ENCODE measurements around the gene PANX3. TPM values are rescaled to one million over a fixed set of nuclear protein-coding genes. Genes with fewer than 3 reads are reported as not detected.

Gene PANX3
- total and polyA plus RNA-seq, 4 donors: 0.11 TPM; not detected in 3

DNA sequence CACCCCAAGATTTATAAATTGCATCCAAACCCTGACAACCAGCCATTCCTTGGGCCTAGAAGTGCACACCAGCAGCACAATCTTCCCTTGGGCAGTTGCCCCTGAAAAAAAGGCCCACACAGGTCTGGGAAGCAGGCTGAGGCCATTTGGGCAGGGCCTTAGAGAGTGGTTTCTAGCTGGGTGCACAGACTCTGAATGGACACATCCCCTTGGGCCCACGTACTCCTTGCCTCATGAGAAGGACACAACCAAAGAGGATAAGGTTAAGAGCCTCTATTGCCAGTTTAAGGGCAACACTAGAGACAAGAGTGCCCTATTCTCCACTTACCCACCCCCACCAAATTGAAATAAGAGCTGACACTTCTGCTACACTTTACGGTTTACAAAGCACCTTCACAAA lies 933 bp upstream of the PANX3 start:
- Histone ChIP-seq H3K4me1 (ENCODE audit: control insufficient read depth, insufficient read depth, low read length) (no peaks in the 10 kb centered on the region), H3K9me3 (ENCODE audit: control insufficient read depth, insufficient read depth, low read length) (no peaks in the 10 kb centered on the region), H3K27me3 (ENCODE audit: control insufficient read depth, insufficient read depth, low read length) (no peaks in the 10 kb centered on the region), H3K36me3 (ENCODE audit: control insufficient read depth, insufficient read depth, low read length) (no peaks in the 10 kb centered on the region), H3K4me3 (ENCODE audit: low read depth, low read length) (no peak overlapping the region), H3K27ac (ENCODE audit: low read depth, low read length) (no peak overlapping the region)
- no peak for DNase-seq (ENCODE audit: low read depth in 4 of 6, low spot score in 6 of 6)
- 78% methylated on average over 1 of the region's 2 CpGs for WGBS (ENCODE audit: insufficient coverage)

- H3K4me1 ChIP-seq (ENCODE audit: control insufficient read depth, insufficient read depth, low read length): no peaks in the 10 kb centered on the region
- no peaks in the 10 kb centered on the region for H3K9me3 ChIP-seq (ENCODE audit: control insufficient read depth, insufficient read depth, low read length)
- H3K36me3 ChIP-seq (ENCODE audit: control insufficient read depth, insufficient read depth, low read length): no peaks in the 10 kb centered on the region
- WGBS (ENCODE audit: insufficient coverage): 67% methylated on average over 1 of the region's 3 CpGs
- DNase-seq (ENCODE audit: low read depth in 4 of 6, low spot score in 6 of 6): no peak
- no peak overlapping the region for H3K4me3 ChIP-seq (ENCODE audit: low read depth, low read length)
- H3K27ac ChIP-seq (ENCODE audit: low read depth, low read length): no peak overlapping the region
- H3K27me3 ChIP-seq (ENCODE audit: control insufficient read depth, insufficient read depth, low read length): no peaks in the 10 kb centered on the region
Observed at GRCh38 chr11:124612045-124612444, 817 bp downstream of the PANX3 start.

DNA sequence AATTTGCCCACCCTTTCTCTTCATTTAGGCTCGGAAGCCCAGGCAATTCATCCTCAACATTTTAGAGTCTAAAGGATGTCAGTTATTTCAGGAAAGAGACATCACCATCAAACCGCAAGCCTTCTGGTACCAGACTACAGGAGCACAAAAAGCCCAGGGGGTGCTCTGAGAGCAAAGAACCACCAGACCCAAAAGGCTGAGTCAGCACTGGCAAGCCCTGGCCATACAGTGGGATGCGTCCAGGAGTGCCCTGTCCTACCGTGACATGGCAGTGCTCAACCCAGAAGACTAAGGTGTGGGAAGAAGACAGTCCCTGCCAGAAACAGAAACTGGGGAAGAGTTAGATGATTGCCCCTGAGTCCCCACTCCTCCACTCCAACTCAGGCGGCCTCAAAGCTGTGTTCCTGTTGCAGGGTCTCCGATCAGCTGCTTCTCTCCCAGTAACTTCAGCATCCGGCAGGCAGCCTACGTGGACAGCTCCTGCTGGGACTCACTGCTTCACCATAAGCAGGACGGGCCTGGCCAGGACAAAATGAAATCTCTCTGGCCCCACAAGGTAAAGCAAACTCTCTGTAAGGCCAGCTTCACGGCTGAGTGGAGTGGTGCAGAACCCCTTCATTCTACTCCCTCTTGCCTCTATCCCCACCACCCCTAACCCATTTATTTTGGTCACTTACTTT lies 1.5 kb downstream of the PANX3 start:
- Histone ChIP-seq H3K27me3 (ENCODE audit: control insufficient read depth, insufficient read depth, low read length) (peaks cover 3% of the 10 kb centered on the region), H3K9me3 (ENCODE audit: control insufficient read depth, insufficient read depth, low read length) (no peaks in the 10 kb centered on the region), H3K27ac (ENCODE audit: low read depth, low read length) (no peak overlapping the region), H3K4me1 (ENCODE audit: control insufficient read depth, insufficient read depth, low read length) (no peaks in the 10 kb centered on the region), H3K4me3 (ENCODE audit: low read depth, low read length) (no peak overlapping the region), H3K36me3 (ENCODE audit: control insufficient read depth, insufficient read depth, low read length) (no peaks in the 10 kb centered on the region)
- WGBS (ENCODE audit: insufficient coverage): 67% methylated on average over 9 of the region's 10 CpGs
- no peak for DNase-seq (ENCODE audit: low read depth in 4 of 6, low spot score in 6 of 6)

- Histone ChIP-seq H3K9me3 (ENCODE audit: control insufficient read depth, insufficient read depth, low read length) (no peaks in the 10 kb centered on the region), H3K4me1 (ENCODE audit: control insufficient read depth, insufficient read depth, low read length) (no peaks in the 10 kb centered on the region), H3K4me3 (ENCODE audit: low read depth, low read length) (no peak overlapping the region), H3K36me3 (ENCODE audit: control insufficient read depth, insufficient read depth, low read length) (no peaks in the 10 kb centered on the region), H3K27ac (ENCODE audit: low read depth, low read length) (no peak overlapping the region), H3K27me3 (ENCODE audit: control insufficient read depth, insufficient read depth, low read length) (peaks cover 3% of the 10 kb centered on the region)
- no peak for DNase-seq (ENCODE audit: low read depth in 4 of 6, low spot score in 6 of 6)
- whole genome bisulfite sequencing (ENCODE audit: insufficient coverage): 92% methylated on average over 3 of the region's 5 CpGs
Observed at GRCh38 chr11:124618863-124619262, 7.6 kb downstream of the PANX3 start.

DNA sequence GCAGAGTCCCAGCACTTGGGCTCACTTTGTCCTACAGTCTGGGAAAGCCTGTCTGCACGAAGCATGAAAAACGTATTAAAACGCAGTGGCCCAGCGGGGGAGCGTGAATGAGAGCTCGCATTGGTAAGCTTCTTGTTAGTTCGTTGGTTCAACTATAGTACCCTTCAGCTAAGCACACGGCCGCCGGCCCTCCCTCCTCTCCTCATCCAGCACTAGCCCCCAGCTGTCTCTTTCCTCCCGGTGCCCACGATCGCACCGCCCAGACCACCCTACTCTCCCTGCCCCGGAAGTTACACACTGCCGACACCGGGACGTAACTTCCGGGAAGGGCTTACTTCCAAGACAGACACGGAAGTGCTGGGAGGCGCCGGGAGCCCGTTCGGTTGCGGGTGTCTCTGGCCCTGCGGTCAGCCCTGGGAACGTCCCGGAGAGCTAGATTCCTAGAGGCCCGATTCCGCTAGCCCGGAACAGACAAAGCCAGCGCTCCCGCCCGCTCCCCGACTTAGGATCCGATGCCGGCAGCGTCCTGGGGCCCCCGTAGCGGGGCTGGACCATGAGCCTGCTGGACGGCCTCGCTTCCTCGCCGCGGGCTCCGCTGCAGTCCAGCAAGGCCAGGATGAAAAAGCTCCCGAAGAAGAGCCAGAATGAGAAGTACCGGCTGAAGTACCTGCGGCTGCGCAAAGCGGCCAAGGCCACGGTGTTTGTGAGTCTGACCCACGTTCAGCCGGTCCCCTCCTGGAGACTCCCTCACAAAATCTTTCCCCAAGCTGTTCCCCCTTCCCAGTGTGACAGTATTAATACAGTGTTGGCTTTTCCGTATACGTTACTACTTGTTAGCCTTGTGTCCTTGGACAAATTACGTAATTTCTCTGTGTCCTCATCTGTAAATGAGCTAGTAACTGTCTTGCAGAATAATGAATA lies 11.6 kb downstream of the PANX3 start, which contains the start of gene TBRG1:
TBRG1 (plus strand) TSS at position 334 of the 921 bp plus-strand sequence; CDS start at position 554, 220 bp downstream.
- WGBS (ENCODE audit: insufficient coverage): 0% methylated on average over 53 of the region's 57 CpGs
- no peaks in the 10 kb centered on the region for H3K9me3 ChIP-seq (ENCODE audit: control insufficient read depth, insufficient read depth, low read length)
- H3K27me3 ChIP-seq (ENCODE audit: control insufficient read depth, insufficient read depth, low read length): no peaks in the 10 kb centered on the region
- no peaks in the 10 kb centered on the region for H3K4me1 ChIP-seq (ENCODE audit: control insufficient read depth, insufficient read depth, low read length)
- DNase-seq (ENCODE audit: low read depth in 4 of 6, low spot score in 6 of 6): peak; percentile 85 to 99 (median 93)
- peaks cover 6% of the 10 kb centered on the region for H3K36me3 ChIP-seq (ENCODE audit: control insufficient read depth, insufficient read depth, low read length)
- H3K4me3 ChIP-seq (ENCODE audit: low read depth, low read length): peak within 1 kb of the TSS; percentile 92
- peak within 1 kb of the TSS; percentile 93 for H3K27ac ChIP-seq (ENCODE audit: low read depth, low read length)

- H3K9me3 ChIP-seq (ENCODE audit: control insufficient read depth, insufficient read depth, low read length): no peaks in the 10 kb centered on the region
- H3K4me3 ChIP-seq (ENCODE audit: low read depth, low read length): peak overlapping the region; percentile 92
- no CpG with 5 or more reads among the region's 4 CpGs for WGBS (ENCODE audit: insufficient coverage)
- no peaks in the 10 kb centered on the region for H3K4me1 ChIP-seq (ENCODE audit: control insufficient read depth, insufficient read depth, low read length)
- H3K27me3 ChIP-seq (ENCODE audit: control insufficient read depth, insufficient read depth, low read length): no peaks in the 10 kb centered on the region
- H3K27ac ChIP-seq (ENCODE audit: low read depth, low read length): no peak overlapping the region
- no peak for DNase-seq (ENCODE audit: low read depth in 4 of 6, low spot score in 6 of 6)
- peaks cover 6% of the 10 kb centered on the region for H3K36me3 ChIP-seq (ENCODE audit: control insufficient read depth, insufficient read depth, low read length)
Observed at GRCh38 chr11:124623861-124624525, 12.8 kb downstream of the PANX3 start.

DNA sequence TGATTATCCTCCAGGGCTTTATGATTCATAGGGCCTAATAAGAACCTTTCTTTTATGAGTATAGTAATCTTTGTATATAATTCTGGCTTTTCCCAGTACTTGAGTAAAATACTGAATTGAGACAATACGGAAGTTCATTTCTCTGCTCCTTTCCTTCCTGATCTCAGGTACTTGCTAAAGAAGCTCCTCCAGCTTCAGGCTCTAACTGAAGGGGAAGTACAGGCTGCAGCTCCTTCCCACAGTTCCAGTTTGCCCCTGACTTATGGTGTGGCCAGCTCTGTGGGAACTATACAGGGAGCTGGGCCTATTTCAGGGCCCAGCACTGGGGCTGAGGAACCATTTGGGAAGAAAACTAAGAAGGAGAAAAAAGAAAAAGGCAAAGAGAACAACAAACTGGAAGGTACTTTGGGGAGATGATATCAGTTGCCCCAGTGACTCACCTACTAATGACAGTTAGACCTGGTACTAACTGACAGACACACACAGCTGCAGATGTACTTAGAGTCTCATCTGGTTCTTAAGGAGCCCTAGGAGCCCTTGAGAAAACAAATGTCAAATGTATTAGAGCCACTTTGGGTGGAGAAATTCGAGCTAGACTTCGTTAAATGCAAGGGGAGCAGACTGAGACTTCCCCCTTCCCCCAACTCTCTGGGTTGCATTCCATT lies 14.4 kb downstream of the PANX3 start:
- no peak overlapping the region for H3K4me3 ChIP-seq (ENCODE audit: low read depth, low read length)
- no peak overlapping the region for H3K27ac ChIP-seq (ENCODE audit: low read depth, low read length)
- WGBS (ENCODE audit: insufficient coverage): 100% methylated on average over 1 of the region's 3 CpGs

GRCh38 chr11:124627546-124627945 lies 16.3 kb downstream of the PANX3 start:
- no peaks in the 10 kb centered on the region for H3K9me3 ChIP-seq (ENCODE audit: control insufficient read depth, insufficient read depth, low read length)
- no peak overlapping the region for H3K4me3 ChIP-seq (ENCODE audit: low read depth, low read length)
- no peaks in the 10 kb centered on the region for H3K4me1 ChIP-seq (ENCODE audit: control insufficient read depth, insufficient read depth, low read length)
- no peak for DNase-seq (ENCODE audit: low read depth in 4 of 6, low spot score in 6 of 6)
- no peaks in the 10 kb centered on the region for H3K27me3 ChIP-seq (ENCODE audit: control insufficient read depth, insufficient read depth, low read length)
- 100% methylated on average over 1 of the region's 5 CpGs for WGBS (ENCODE audit: insufficient coverage)
- H3K36me3 ChIP-seq (ENCODE audit: control insufficient read depth, insufficient read depth, low read length): peaks cover 22% of the 10 kb centered on the region
- H3K27ac ChIP-seq (ENCODE audit: low read depth, low read length): no peak overlapping the region

More for the DNA sequence above, 14.4 kb downstream of the PANX3 start:
- peaks cover 9% of the 10 kb centered on the region for H3K36me3 ChIP-seq (ENCODE audit: control insufficient read depth, insufficient read depth, low read length)
- H3K9me3 ChIP-seq (ENCODE audit: control insufficient read depth, insufficient read depth, low read length): no peaks in the 10 kb centered on the region
- no peaks in the 10 kb centered on the region for H3K4me1 ChIP-seq (ENCODE audit: control insufficient read depth, insufficient read depth, low read length)
- no peaks in the 10 kb centered on the region for H3K27me3 ChIP-seq (ENCODE audit: control insufficient read depth, insufficient read depth, low read length)
- DNase-seq (ENCODE audit: low read depth in 4 of 6, low spot score in 6 of 6): no peak

DNA sequence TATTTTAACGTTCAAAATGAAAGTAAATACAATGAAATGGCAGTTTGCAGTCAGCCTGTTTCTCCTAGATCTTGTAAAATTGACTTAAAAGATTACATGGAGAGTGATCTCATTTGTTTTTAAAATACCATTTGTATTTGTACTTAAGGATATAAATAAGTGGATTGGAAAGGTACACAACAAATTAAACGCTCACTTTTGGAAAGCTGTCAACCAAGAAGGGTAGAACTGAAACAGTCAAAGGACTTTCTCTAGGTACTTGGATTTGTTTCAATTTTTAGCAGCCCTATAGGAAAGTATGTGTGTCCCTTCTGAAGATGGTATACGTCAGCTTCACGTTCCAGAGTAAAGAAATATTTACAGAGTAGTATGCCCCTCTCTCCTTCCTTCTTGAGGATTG lies 18.7 kb downstream of the PANX3 start:
- no peak overlapping the region for H3K27ac ChIP-seq (ENCODE audit: low read depth, low read length)
- H3K36me3 ChIP-seq (ENCODE audit: control insufficient read depth, insufficient read depth, low read length): peaks cover 28% of the 10 kb centered on the region
- H3K4me3 ChIP-seq (ENCODE audit: low read depth, low read length): no peak overlapping the region
- 91% methylated on average over 1 of the region's 4 CpGs for WGBS (ENCODE audit: insufficient coverage)
- no peak for DNase-seq (ENCODE audit: low read depth in 4 of 6, low spot score in 6 of 6)
- no peaks in the 10 kb centered on the region for H3K9me3 ChIP-seq (ENCODE audit: control insufficient read depth, insufficient read depth, low read length)
- H3K27me3 ChIP-seq (ENCODE audit: control insufficient read depth, insufficient read depth, low read length): no peaks in the 10 kb centered on the region
- H3K4me1 ChIP-seq (ENCODE audit: control insufficient read depth, insufficient read depth, low read length): no peaks in the 10 kb centered on the region

Measured in spinal cord (tissue), 10 donors.